Measurements from ENCODE around the gene EPB41.
A peak's percentile ranks its signal among the peaks of the same experiment; 100 is the strongest.
"Not testable (repeated sequence)": the region's sequence is repeated elsewhere in the genome, so short reads cannot be mapped to it uniquely, and the experiment has no call there.

EPB41 gene

GRCh38 chr1:29142714-29143113 lies 228.3 kb downstream of the EPB41 start:
- Histone ChIP-seq H3K27me3 (ENCODE audit: control insufficient read depth, insufficient read depth, low read length) (no peaks in the 10 kb centered on the region), H3K36me3 (ENCODE audit: control insufficient read depth, insufficient read depth, low read length) (peaks cover 30% of the 10 kb centered on the region), H3K4me1 (ENCODE audit: control insufficient read depth, insufficient read depth, low read length) (no peaks in the 10 kb centered on the region), H3K4me3 (ENCODE audit: low read depth, low read length) (no peak overlapping the region), H3K9ac (ENCODE audit: low read depth, low read length) (no peak overlapping the region), H3K27ac (ENCODE audit: low read depth, low read length) (no peak overlapping the region), H3K9me3 (ENCODE audit: control insufficient read depth, insufficient read depth, low read length) (no peaks in the 10 kb centered on the region)

GRCh38 chr1:29144178-29144577 lies 229.8 kb downstream of the EPB41 start:
- Histone ChIP-seq H3K9me3 (ENCODE audit: control insufficient read depth, insufficient read depth, low read length) (no peaks in the 10 kb centered on the region), H3K36me3 (ENCODE audit: control insufficient read depth, insufficient read depth, low read length) (peaks cover 45% of the 10 kb centered on the region), H3K4me1 (ENCODE audit: control insufficient read depth, insufficient read depth, low read length) (no peaks in the 10 kb centered on the region), H3K27me3 (ENCODE audit: control insufficient read depth, insufficient read depth, low read length) (no peaks in the 10 kb centered on the region), H3K9ac (ENCODE audit: low read depth, low read length) (no peak overlapping the region), H3K27ac (ENCODE audit: low read depth, low read length) (no peak overlapping the region), H3K4me3 (ENCODE audit: low read depth, low read length) (no peak overlapping the region)

DNA sequence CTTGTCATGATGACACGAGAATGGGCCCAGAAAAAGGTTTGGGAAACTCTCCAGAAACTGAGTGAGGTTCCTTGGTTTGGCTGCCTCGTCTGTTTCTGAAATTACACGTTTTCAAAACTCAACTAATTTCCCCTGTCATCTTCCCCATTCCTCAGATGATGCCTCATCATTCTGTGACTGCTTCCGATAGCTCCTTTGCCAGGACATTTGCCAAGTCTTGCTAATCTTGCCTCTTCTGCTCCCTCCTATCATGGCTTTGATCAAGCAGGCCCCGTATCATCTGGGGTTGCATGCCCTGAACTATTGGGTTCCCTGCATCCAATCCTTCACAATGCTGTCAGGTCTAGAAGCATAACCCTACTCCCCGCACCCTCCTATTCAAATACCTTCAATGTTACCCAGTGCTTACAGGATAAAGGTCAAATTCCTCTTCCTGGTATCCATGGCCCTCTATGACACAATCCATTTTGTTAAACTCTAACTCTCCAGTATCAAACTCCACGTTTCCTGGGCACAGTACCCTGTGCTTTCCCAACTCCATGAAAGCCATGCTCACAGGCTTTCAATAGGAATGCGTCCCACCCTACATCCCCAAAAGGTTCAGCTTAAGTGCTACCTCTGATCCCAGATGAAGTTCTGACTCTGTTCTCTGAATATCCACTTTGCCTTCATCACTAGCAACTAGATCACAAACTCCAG lies 231.5 kb downstream of the EPB41 start:
- H3K27ac ChIP-seq (ENCODE audit: low read depth, low read length), result no peak overlapping the region

GRCh38 chr1:29148656-29149491 lies 234.5 kb downstream of the EPB41 start:
- Histone ChIP-seq H3K27ac (ENCODE audit: low read depth, low read length) (no peak overlapping the region), H3K36me3 (ENCODE audit: control insufficient read depth, insufficient read depth, low read length) (peaks cover 87% of the 10 kb centered on the region), H3K9ac (ENCODE audit: low read depth, low read length) (no peak overlapping the region), H3K4me1 (ENCODE audit: control insufficient read depth, insufficient read depth, low read length) (no peaks in the 10 kb centered on the region), H3K4me3 (ENCODE audit: low read depth, low read length) (no peak overlapping the region), H3K9me3 (ENCODE audit: control insufficient read depth, insufficient read depth, low read length) (no peaks in the 10 kb centered on the region), H3K27me3 (ENCODE audit: control insufficient read depth, insufficient read depth, low read length) (no peaks in the 10 kb centered on the region)

More for the DNA sequence above, 231.5 kb downstream of the EPB41 start:
- Histone ChIP-seq H3K4me1 (ENCODE audit: control insufficient read depth, insufficient read depth, low read length) (no peaks in the 10 kb centered on the region), H3K36me3 (ENCODE audit: control insufficient read depth, insufficient read depth, low read length) (peaks cover 61% of the 10 kb centered on the region), H3K9ac (ENCODE audit: low read depth, low read length) (no peak overlapping the region), H3K27me3 (ENCODE audit: control insufficient read depth, insufficient read depth, low read length) (no peaks in the 10 kb centered on the region), H3K4me3 (ENCODE audit: low read depth, low read length) (no peak overlapping the region), H3K9me3 (ENCODE audit: control insufficient read depth, insufficient read depth, low read length) (no peaks in the 10 kb centered on the region)

- H3K4me3 ChIP-seq (ENCODE audit: low read depth, low read length); H3K9ac ChIP-seq (ENCODE audit: low read depth, low read length); H3K9me3 ChIP-seq (ENCODE audit: control insufficient read depth, insufficient read depth, low read length); H3K27ac ChIP-seq (ENCODE audit: low read depth, low read length); H3K4me1 ChIP-seq (ENCODE audit: control insufficient read depth, insufficient read depth, low read length); H3K27me3 ChIP-seq (ENCODE audit: control insufficient read depth, insufficient read depth, low read length): not testable (repeated sequence)
- H3K36me3 ChIP-seq (ENCODE audit: control insufficient read depth, insufficient read depth, low read length), result peaks cover 98% of the 10 kb centered on the region
These were observed 236.0 kb downstream of the EPB41 start for GRCh38 chr1:29150346-29150745.

GRCh38 chr1:29152046-29152805 lies 237.9 kb downstream of the EPB41 start:
- no peak overlapping the region for H3K9ac ChIP-seq (ENCODE audit: low read depth, low read length)
- peaks cover 99% of the 10 kb centered on the region for H3K36me3 ChIP-seq (ENCODE audit: control insufficient read depth, insufficient read depth, low read length)
- H3K27ac ChIP-seq (ENCODE audit: low read depth, low read length), result no peak overlapping the region
- H3K4me3 ChIP-seq (ENCODE audit: low read depth, low read length), result no peak overlapping the region
- no peaks in the 10 kb centered on the region for H3K27me3 ChIP-seq (ENCODE audit: control insufficient read depth, insufficient read depth, low read length)
- no peaks in the 10 kb centered on the region for H3K9me3 ChIP-seq (ENCODE audit: control insufficient read depth, insufficient read depth, low read length)
- no peaks in the 10 kb centered on the region for H3K4me1 ChIP-seq (ENCODE audit: control insufficient read depth, insufficient read depth, low read length)

DNA sequence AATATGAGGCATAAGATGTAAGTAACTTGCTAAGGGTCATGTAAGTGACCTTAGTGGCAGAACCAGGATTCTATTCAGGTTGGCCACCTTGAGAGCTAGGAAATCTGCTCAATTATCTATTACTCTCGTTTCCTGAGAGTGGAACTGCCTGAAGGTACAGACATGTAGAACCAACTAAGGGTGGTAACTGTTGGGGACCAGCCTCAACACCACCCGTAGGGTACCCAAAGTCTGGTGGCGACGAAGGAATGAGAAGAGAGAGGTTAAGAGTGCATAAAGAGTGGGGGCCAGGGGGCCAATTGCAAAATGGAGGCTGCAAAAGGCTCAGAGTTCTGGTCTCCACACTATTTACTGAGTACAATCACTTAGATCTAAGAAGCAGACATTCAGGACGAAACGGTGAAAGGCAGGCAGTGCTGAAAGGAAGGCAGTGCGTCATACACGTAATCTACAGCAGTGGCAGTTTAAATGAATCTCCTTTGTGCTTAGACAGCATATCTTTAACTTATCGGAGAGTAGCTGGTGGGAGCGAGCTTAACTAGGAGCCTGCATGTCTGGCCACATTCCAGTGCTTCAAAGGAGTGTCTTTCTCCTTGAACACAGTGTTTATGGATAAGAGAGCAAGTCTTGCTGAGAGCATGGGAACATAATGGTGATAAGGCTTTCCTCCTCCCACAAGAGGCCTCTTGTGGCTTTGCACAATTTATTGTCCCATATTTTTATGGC lies 242.3 kb downstream of the EPB41 start:
- Histone ChIP-seq H3K4me1 (ENCODE audit: control insufficient read depth, insufficient read depth, low read length) (peaks cover under 1% of the 10 kb centered on the region), H3K27ac (ENCODE audit: low read depth, low read length) (peak overlapping the region; percentile 84), H3K27me3 (ENCODE audit: control insufficient read depth, insufficient read depth, low read length) (no peaks in the 10 kb centered on the region), H3K9me3 (ENCODE audit: control insufficient read depth, insufficient read depth, low read length) (no peaks in the 10 kb centered on the region), H3K36me3 (ENCODE audit: control insufficient read depth, insufficient read depth, low read length) (peaks cover 96% of the 10 kb centered on the region), H3K4me3 (ENCODE audit: low read depth, low read length) (no peak overlapping the region), H3K9ac (ENCODE audit: low read depth, low read length) (no peak overlapping the region)

- H3K27me3 ChIP-seq (ENCODE audit: control insufficient read depth, insufficient read depth, low read length), result no peaks in the 10 kb centered on the region
- no peaks in the 10 kb centered on the region for H3K9me3 ChIP-seq (ENCODE audit: control insufficient read depth, insufficient read depth, low read length)
- H3K27ac ChIP-seq (ENCODE audit: low read depth, low read length), result peak overlapping the region; percentile 84
- no peak overlapping the region for H3K4me3 ChIP-seq (ENCODE audit: low read depth, low read length)
- H3K9ac ChIP-seq (ENCODE audit: low read depth, low read length), result no peak overlapping the region
- H3K4me1 ChIP-seq (ENCODE audit: control insufficient read depth, insufficient read depth, low read length), result peaks cover 6% of the 10 kb centered on the region
- peaks cover 96% of the 10 kb centered on the region for H3K36me3 ChIP-seq (ENCODE audit: control insufficient read depth, insufficient read depth, low read length)
These were observed 242.9 kb downstream of the EPB41 start for GRCh38 chr1:29157269-29157601.

DNA sequence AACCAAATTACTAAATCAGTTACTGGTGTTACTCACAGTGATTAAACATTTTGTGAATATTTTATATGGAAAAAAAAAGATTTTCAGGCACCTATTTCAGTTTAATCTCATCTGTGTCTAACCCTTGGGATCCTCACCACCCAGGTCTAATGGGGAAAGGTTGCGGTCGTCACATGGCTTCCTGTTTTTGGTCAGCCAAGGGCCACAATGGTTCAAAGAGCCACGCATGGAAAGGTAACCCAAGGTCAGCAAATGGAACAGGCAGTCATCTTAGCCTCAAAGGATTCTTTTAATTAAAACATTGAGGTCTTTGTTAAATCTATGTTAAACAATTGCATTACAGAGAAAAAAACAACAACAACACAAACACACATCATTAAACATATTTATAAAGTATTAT lies 245.4 kb downstream of the EPB41 start:
- no peak overlapping the region for H3K27ac ChIP-seq (ENCODE audit: low read depth, low read length)
- H3K36me3 ChIP-seq (ENCODE audit: control insufficient read depth, insufficient read depth, low read length), result peaks cover 78% of the 10 kb centered on the region

GRCh38 chr1:29162025-29162424 lies 247.7 kb downstream of the EPB41 start:
- Histone ChIP-seq H3K27ac (ENCODE audit: low read depth, low read length) (no peak overlapping the region), H3K36me3 (ENCODE audit: control insufficient read depth, insufficient read depth, low read length) (peaks cover 70% of the 10 kb centered on the region), H3K27me3 (ENCODE audit: control insufficient read depth, insufficient read depth, low read length) (no peaks in the 10 kb centered on the region), H3K9me3 (ENCODE audit: control insufficient read depth, insufficient read depth, low read length) (no peaks in the 10 kb centered on the region), H3K4me1 (ENCODE audit: control insufficient read depth, insufficient read depth, low read length) (peaks cover 53% of the 10 kb centered on the region), H3K9ac (ENCODE audit: low read depth, low read length) (no peak overlapping the region), H3K4me3 (ENCODE audit: low read depth, low read length) (no peak overlapping the region)

More for the DNA sequence above, 245.4 kb downstream of the EPB41 start:
- no peak overlapping the region for H3K9ac ChIP-seq (ENCODE audit: low read depth, low read length)
- H3K27me3 ChIP-seq (ENCODE audit: control insufficient read depth, insufficient read depth, low read length), result no peaks in the 10 kb centered on the region
- H3K4me1 ChIP-seq (ENCODE audit: control insufficient read depth, insufficient read depth, low read length), result peaks cover 31% of the 10 kb centered on the region
- no peak overlapping the region for H3K4me3 ChIP-seq (ENCODE audit: low read depth, low read length)
- no peaks in the 10 kb centered on the region for H3K9me3 ChIP-seq (ENCODE audit: control insufficient read depth, insufficient read depth, low read length)

Measured in HUES48 (cell line).